Breast epithelium (tissue), 4 donors: Measurements from ENCODE around the gene STIM2. TPM values are rescaled to one million over a fixed set of nuclear protein-coding genes. Genes with fewer than 3 reads are reported as not detected.

ENCODE experiments used
- DNase-seq, 2 donors: peaks; one replicate each; pipeline ENCODE4 v3.0.0-alpha.2; 2019; ENCODE audit warnings: low spot score in 2 of 2
- H3K27ac ChIP-seq, 2 donors: fragments of 200-600 bp; sonication (generic) in 1 of 2; one replicate each; pipeline ENCODE4 v1.5.1; 2016 to 2019; ENCODE audit warnings: mild to moderate bottlenecking in 1 of 2
- H3K27me3 ChIP-seq, 2 donors: fragments of 200-600 bp; sonication (generic) in 1 of 2; one replicate each; pipeline versions ENCODE4 v1.5.1 to v1.6.0; 2017 to 2019; ENCODE audit warnings: control low read depth in 1 of 2, mild to moderate bottlenecking in 1 of 2
- H3K36me3 ChIP-seq: fragments of 200-600 bp; one replicate; pipeline ENCODE4 v1.5.1; 2019
- H3K4me1 ChIP-seq, 2 donors: fragments of 200-600 bp; sonication (generic); one replicate each; pipeline ENCODE4 v1.5.1; 2016 to 2019; ENCODE audit warnings: control low read depth in 1 of 2
- H3K4me3 ChIP-seq, 3 donors: fragments of 200-600 bp; sonication (generic); 1 replicate in 2 of 3; 2 replicates in 1 of 3; pipeline ENCODE4 v1.5.1; 2016 to 2019; ENCODE audit warnings: mild to moderate bottlenecking in 3 of 3, moderate library complexity in 2 of 3
- H3K9me3 ChIP-seq, 2 donors: fragments of 200-600 bp; sonication (generic) in 1 of 2; one replicate each; pipeline ENCODE4 v1.5.1; 2016 to 2019; ENCODE audit warnings: control low read depth in 1 of 2
- POLR2A ChIP-seq: fragments of 450-650 bp; IDR thresholded peaks from one replicate; pipeline ENCODE4 v1.6.1; 2016; ENCODE audit warnings: antibody characterized with exemption, mild to moderate bottlenecking, moderate library complexity
- POLR2AphosphoS5 ChIP-seq, 3 donors: sonication (generic); formaldehyde crosslinking; IDR thresholded peaks; one replicate each; pipeline ENCODE4 v1.6.1; 2017; ENCODE audit warnings: antibody characterized with exemption in 3 of 3
- intact Hi-C: fragments of 100-400 bp; cut with DNase I; formaldehyde crosslinking; loops from one replicate; pipeline ENCODE4 v1.15.1; 2023; ENCODE audit warnings: low total_unique reads
- total RNA-seq, 3 donors: library from RNA; depleted of rRNA; stranded (reverse); fragments of >200 nt; gene quantifications; one replicate each; pipeline ENCODE4 v1.1.0, GENCODE V29; 2016
- TF ChIP-seq, protein P1 (sequence below), 3 donors: fragments of 450-650 bp; IDR thresholded peaks; one replicate each; pipeline ENCODE4 v1.5.1; 2016 to 2017; ENCODE audit warnings: antibody characterized with exemption in 3 of 3, mild to moderate bottlenecking in 3 of 3, moderate library complexity in 3 of 3

The STIM2 gene
- total RNA-seq, 3 donors from 2014 or later = 12.0 to 24.7 (median 23.3) TPM

GRCh38 chr4:26907731-26908599 lies 47.3 kb downstream of the STIM2 start:
- H3K4me1 ChIP-seq = no peaks in the 10 kb centered on the region
- no peak for DNase-seq
- TF ChIP-seq, protein P1, sequence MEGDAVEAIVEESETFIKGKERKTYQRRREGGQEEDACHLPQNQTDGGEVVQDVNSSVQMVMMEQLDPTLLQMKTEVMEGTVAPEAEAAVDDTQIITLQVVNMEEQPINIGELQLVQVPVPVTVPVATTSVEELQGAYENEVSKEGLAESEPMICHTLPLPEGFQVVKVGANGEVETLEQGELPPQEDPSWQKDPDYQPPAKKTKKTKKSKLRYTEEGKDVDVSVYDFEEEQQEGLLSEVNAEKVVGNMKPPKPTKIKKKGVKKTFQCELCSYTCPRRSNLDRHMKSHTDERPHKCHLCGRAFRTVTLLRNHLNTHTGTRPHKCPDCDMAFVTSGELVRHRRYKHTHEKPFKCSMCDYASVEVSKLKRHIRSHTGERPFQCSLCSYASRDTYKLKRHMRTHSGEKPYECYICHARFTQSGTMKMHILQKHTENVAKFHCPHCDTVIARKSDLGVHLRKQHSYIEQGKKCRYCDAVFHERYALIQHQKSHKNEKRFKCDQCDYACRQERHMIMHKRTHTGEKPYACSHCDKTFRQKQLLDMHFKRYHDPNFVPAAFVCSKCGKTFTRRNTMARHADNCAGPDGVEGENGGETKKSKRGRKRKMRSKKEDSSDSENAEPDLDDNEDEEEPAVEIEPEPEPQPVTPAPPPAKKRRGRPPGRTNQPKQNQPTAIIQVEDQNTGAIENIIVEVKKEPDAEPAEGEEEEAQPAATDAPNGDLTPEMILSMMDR (IDR thresholded peaks at IDR 0.05) = no peak
- no peak for TF ChIP-seq POLR2A
- no peak for TF ChIP-seq POLR2AphosphoS5 (IDR thresholded peaks at IDR 0.05)
- peak overlapping the region in 1 of 2 donors; percentile 48 for H3K27ac ChIP-seq
- no peaks in the 10 kb centered on the region for H3K9me3 ChIP-seq
- H3K4me3 ChIP-seq = no peak overlapping the region
- H3K36me3 ChIP-seq = no peaks in the 10 kb centered on the region
- H3K27me3 ChIP-seq = no peaks in the 10 kb centered on the region
- intact Hi-C loops = no loop called here

DNA sequence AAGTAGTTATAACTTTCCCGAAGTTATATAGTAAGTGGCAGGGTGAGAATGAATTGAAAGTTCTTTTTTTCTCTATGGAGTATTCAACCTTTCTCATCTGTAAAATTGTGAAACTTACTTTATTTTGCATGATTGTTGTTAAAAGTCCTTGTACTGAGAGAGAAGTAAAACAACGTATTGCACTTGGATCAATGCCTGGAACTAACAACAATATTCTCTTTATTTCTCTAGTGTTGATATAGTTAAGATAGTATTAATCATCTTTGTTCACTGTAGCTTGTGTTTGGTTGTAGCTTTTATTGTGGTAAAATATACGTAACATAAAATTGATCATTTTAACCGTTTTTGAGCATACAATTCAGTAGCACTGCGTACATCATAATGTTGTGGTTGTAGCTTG lies 48.7 kb downstream of the STIM2 start:
- Histone ChIP-seq H3K27me3 (no peaks in the 10 kb centered on the region), H3K9me3 (no peaks in the 10 kb centered on the region), H3K27ac (no peak overlapping the region), H3K36me3 (no peaks in the 10 kb centered on the region), H3K4me1 (peaks cover 0 to 3% of the 10 kb centered on the region in 2 donors), H3K4me3 (no peak overlapping the region)
- no peak for DNase-seq
- intact Hi-C loops = no loop called here
- TF ChIP-seq POLR2AphosphoS5 (IDR thresholded peaks at IDR 0.05) (no peak), POLR2A (no peak)
- TF ChIP-seq, protein P1 (IDR thresholded peaks at IDR 0.05) = no peak

- Histone ChIP-seq H3K27me3 (no peaks in the 10 kb centered on the region), H3K27ac (no peak overlapping the region), H3K4me3 (no peak overlapping the region), H3K4me1 (peaks cover 0 to 3% of the 10 kb centered on the region in 2 donors), H3K36me3 (no peaks in the 10 kb centered on the region), H3K9me3 (no peaks in the 10 kb centered on the region)
- TF ChIP-seq POLR2A = no peak
- no peak for TF ChIP-seq POLR2AphosphoS5 (IDR thresholded peaks at IDR 0.05)
- TF ChIP-seq, protein P1 (IDR thresholded peaks at IDR 0.05) = no peak
- no peak for DNase-seq
- intact Hi-C loops = no loop called here
Observed at GRCh38 chr4:26911254-26911653, 50.6 kb downstream of the STIM2 start.

DNA sequence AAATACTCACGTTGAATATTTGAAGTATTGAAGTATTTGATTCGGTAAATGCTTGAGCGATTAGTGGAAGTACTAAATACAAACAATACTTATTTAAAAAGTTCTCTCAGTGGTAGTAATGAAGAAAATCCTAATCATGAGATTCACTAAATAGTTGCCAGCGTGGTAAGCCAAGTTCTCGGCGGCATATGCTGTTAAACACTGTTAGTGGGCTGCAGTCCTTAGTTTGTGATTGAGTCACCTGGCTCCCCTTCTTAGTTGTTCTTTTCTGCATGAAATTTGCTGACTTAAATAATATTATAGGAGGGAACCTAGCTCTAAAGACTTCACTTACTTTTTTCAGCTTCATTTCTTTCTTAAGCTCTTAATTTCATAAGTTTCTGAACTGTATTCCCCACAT lies 51.4 kb downstream of the STIM2 start:
- intact Hi-C loops = no loop called here
- Histone ChIP-seq H3K36me3 (no peaks in the 10 kb centered on the region), H3K27me3 (no peaks in the 10 kb centered on the region), H3K9me3 (no peaks in the 10 kb centered on the region), H3K27ac (no peak overlapping the region), H3K4me3 (no peak overlapping the region), H3K4me1 (peaks cover 0 to 3% of the 10 kb centered on the region in 2 donors)
- no peak for TF ChIP-seq POLR2AphosphoS5 (IDR thresholded peaks at IDR 0.05)
- TF ChIP-seq POLR2A = no peak
- TF ChIP-seq, protein P1 (IDR thresholded peaks at IDR 0.05) = no peak
- no peak for DNase-seq

DNA sequence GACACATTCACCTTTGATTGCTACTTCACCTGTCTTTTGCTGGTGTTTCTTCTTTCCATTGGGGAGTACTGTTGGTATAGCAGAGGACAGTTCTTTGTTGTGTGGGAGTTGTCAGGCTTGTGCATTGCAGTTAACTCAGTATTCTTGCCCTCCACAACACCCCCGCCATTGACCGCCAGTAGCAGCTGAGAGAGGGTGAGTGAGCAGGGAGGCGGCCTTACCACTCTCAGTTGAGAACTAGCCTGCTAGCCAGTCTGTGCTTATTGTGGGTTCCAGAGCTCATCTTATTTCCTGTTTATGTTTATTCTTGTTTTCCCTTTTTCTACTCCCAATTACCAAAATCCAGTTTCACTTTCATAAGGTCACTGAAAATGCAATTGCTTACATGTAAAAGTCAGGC lies 52.2 kb downstream of the STIM2 start:
- no peaks in the 10 kb centered on the region for H3K9me3 ChIP-seq
- no peak overlapping the region for H3K4me3 ChIP-seq
- DNase-seq = no peak
- H3K36me3 ChIP-seq = no peaks in the 10 kb centered on the region
- intact Hi-C loops = no loop called here
- peaks cover 0 to 3% of the 10 kb centered on the region in 2 donors for H3K4me1 ChIP-seq
- no peak overlapping the region for H3K27ac ChIP-seq
- H3K27me3 ChIP-seq = no peaks in the 10 kb centered on the region
- no peak for TF ChIP-seq POLR2AphosphoS5 (IDR thresholded peaks at IDR 0.05)
- TF ChIP-seq POLR2A = no peak
- TF ChIP-seq, protein P1 (IDR thresholded peaks at IDR 0.05) = no peak
